ENCODE results near the gene CHST11.

CHST11 gene

DNA sequence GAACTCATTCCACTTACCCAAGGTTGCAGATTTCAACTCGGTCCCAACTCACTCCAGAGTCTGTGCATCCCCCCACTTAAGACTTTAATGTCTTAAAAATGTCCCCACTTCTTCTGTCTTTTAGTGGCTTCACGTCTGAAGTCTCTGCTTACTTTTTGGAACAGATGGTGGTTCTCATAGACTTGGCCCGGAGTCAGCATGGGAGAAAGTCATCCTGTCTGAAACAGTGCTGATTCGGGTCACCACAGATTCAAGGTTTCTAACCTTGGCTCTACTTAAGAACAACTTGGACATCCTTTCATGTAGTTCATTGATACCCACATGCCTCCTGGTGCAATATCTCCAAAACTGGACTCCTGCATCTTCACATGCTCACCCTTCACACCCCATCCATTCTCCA, 26.0 kb downstream of the CHST11 start:
- Mint-ChIP-seq H3K27me3 (no peaks in the 10 kb centered on the region), H3K27ac (peak overlapping the region; percentile 77 to 83), H3K4me1 (ENCODE audit: low read depth in 2 of 2) (peaks cover 77 to 88% of the 10 kb centered on the region in 2 donors), H3K4me3 (peak overlapping the region; percentile 13 to 53), H3K9me3 (no peaks in the 10 kb centered on the region), H3K36me3 (ENCODE audit: insufficient read depth) (peaks cover 30% of the 10 kb centered on the region)
- no peak for DNase-seq
- no peak for ATAC-seq (replicated peaks)

DNA sequence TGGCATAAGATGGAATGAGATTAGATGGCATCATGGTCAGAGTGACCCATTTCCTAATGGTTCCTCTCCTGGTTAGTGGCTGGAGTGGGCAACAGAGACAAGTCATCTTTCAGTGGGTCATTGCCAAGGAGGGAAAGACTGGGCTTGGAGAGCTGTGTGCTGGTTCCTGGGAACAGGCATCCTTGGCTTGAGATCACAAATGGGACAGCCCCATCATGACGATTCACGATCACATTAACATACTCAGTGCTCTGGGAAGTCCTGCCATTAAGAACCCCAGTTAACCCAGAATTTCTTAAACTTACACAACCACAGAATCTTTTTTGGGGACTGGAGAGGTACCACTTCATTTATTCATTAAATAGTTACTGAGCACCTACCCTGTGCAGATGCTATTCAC, 27.3 kb downstream of the CHST11 start:
- peak overlapping the region in 1 of 2 donors; percentile 53 for H3K4me3 Mint-ChIP-seq
- H3K27ac Mint-ChIP-seq: peak overlapping the region; percentile 77 to 83
- H3K4me1 Mint-ChIP-seq (ENCODE audit: low read depth in 2 of 2): peaks cover 76 to 88% of the 10 kb centered on the region in 2 donors
- ATAC-seq (replicated peaks) (no peak), DNase-seq (no peak)
- H3K9me3 Mint-ChIP-seq: no peaks in the 10 kb centered on the region
- no peaks in the 10 kb centered on the region for H3K27me3 Mint-ChIP-seq
- peaks cover 32% of the 10 kb centered on the region for H3K36me3 Mint-ChIP-seq (ENCODE audit: insufficient read depth)

GRCh38 chr12:104485651-104486362, 29.1 kb downstream of the CHST11 start:
- ATAC-seq (replicated peaks) (peak; percentile 94), DNase-seq (peak in 2 of 3 experiments; percentile 29 to 30)
- H3K9me3 Mint-ChIP-seq: no peaks in the 10 kb centered on the region
- H3K27me3 Mint-ChIP-seq: no peaks in the 10 kb centered on the region
- H3K27ac Mint-ChIP-seq: peak overlapping the region; percentile 81 to 83
- peaks cover 77 to 88% of the 10 kb centered on the region in 2 donors for H3K4me1 Mint-ChIP-seq (ENCODE audit: low read depth in 2 of 2)
- peak overlapping the region; percentile 52 to 58 for H3K4me3 Mint-ChIP-seq
- peaks cover 25% of the 10 kb centered on the region for H3K36me3 Mint-ChIP-seq (ENCODE audit: insufficient read depth)

DNA sequence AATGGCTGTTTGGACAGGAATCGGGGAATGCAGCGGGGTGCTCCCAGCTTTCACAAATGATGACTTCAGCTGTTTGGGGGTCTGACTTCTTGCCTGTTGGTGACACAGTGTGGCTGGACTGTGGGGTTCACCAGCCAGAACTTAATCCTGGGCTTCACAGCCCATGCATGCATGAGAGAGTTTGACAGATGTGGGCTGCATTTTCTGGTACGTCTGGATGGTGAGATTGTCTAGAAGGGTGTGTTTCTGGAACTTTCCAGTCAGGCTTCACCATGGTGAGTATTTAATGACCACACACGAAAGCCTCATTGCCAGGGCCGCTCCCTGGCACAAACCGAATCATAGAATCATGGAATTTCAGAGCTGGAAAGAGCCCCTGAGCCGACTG, 29.6 kb downstream of the CHST11 start:
- Mint-ChIP-seq H3K4me3 (peak overlapping the region; percentile 52 to 58), H3K4me1 (ENCODE audit: low read depth in 2 of 2) (peaks cover 75 to 94% of the 10 kb centered on the region in 2 donors), H3K27ac (peak overlapping the region; percentile 70 to 83), H3K36me3 (ENCODE audit: insufficient read depth) (peaks cover 22% of the 10 kb centered on the region), H3K9me3 (no peaks in the 10 kb centered on the region), H3K27me3 (no peaks in the 10 kb centered on the region)
- DNase-seq (no peak), ATAC-seq (replicated peaks) (no peak)

GRCh38 chr12:104486943-104487819, 30.4 kb downstream of the CHST11 start:
- ATAC-seq (replicated peaks): no peak
- Mint-ChIP-seq H3K9me3 (no peaks in the 10 kb centered on the region), H3K36me3 (ENCODE audit: insufficient read depth) (peaks cover 23% of the 10 kb centered on the region), H3K27ac (peak overlapping the region; percentile 68 to 74), H3K4me3 (no peak overlapping the region), H3K4me1 (ENCODE audit: low read depth in 2 of 2) (peaks cover 74 to 94% of the 10 kb centered on the region in 2 donors), H3K27me3 (no peaks in the 10 kb centered on the region)
- no peak for DNase-seq

DNA sequence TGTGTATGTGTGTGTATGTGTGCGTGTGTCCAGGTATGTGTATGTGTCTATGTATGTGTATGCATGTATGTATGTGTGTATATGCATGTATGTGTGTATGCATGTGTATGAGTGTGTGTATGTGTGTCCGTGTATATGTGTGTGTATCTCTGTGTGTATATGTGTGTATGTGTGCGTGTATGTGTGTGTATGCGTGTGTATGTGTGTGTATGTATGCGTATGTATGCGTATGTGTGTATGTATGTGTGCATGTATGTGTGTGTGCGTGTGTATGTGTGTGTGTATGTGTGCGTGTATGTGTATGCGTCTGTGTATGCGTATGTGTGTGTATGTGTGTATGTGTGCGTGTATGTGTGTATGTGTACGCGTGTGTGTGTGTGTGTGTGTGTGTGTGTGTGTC, 31.6 kb downstream of the CHST11 start:
- Mint-ChIP-seq H3K27ac (peak overlapping the region; percentile 44 to 74), H3K27me3 (no peaks in the 10 kb centered on the region), H3K36me3 (ENCODE audit: insufficient read depth) (peaks cover 26% of the 10 kb centered on the region), H3K4me3 (peak overlapping the region in 1 of 2 donors; percentile 20), H3K4me1 (ENCODE audit: low read depth in 2 of 2) (peaks cover 71 to 94% of the 10 kb centered on the region in 2 donors), H3K9me3 (no peaks in the 10 kb centered on the region)
- no peak for DNase-seq
- no peak for ATAC-seq (replicated peaks)

DNA sequence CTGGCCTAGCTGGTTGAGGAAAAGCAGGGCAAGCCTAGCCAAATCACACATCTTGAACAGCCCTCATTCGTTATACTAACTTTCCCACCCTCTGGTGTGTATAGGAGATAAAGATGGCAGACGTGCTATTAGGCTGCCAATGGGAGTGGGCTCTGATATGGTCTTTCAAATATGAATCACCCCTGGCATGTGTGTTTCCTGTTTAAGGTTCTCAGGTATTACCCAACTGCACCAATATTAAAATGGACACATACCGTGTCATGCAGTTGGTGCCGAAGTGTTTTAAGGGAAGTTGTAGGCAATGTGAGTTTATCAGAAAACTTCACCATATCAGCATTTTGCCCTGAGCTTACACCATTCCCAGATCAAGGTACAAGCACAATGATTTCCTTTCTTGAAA, 33.4 kb downstream of the CHST11 start:
- H3K9me3 Mint-ChIP-seq: no peaks in the 10 kb centered on the region
- H3K4me3 Mint-ChIP-seq: peak overlapping the region; percentile 16 to 60
- peak overlapping the region; percentile 88 to 90 for H3K27ac Mint-ChIP-seq
- H3K27me3 Mint-ChIP-seq: no peaks in the 10 kb centered on the region
- peaks cover 22% of the 10 kb centered on the region for H3K36me3 Mint-ChIP-seq (ENCODE audit: insufficient read depth)
- H3K4me1 Mint-ChIP-seq (ENCODE audit: low read depth in 2 of 2): peaks cover 67 to 90% of the 10 kb centered on the region in 2 donors
- DNase-seq: no peak
- ATAC-seq (replicated peaks): no peak

GRCh38 chr12:104490850-104491249, 34.1 kb downstream of the CHST11 start:
- Mint-ChIP-seq H3K27me3 (no peaks in the 10 kb centered on the region), H3K27ac (peak overlapping the region; percentile 88 to 90), H3K4me1 (ENCODE audit: low read depth in 2 of 2) (peaks cover 62 to 87% of the 10 kb centered on the region in 2 donors), H3K36me3 (ENCODE audit: insufficient read depth) (peaks cover 22% of the 10 kb centered on the region), H3K4me3 (peak overlapping the region; percentile 16 to 60), H3K9me3 (no peaks in the 10 kb centered on the region)
- no peak for DNase-seq
- ATAC-seq (replicated peaks): no peak

DNA sequence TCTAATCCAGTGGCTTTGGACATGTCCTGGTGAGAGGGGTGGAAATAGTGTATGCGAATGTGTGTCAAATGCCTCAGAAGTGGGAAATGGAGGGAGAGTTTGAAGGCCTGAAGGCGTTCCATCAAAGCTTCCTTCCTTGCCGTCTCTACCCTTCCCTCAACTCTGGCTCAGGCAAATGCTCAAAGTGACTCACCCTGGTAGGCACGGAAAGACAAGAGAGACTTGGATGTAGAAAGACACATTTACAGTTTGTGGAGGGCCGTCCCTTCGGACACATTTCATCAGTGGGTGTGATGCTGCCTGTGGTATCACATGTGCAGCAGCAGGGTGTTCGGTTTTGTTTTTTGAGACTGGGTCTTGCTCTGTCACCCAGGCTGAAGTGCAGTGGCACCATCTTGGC, 36.7 kb downstream of the CHST11 start:
- Mint-ChIP-seq H3K27ac (peak overlapping the region; percentile 92 to 98), H3K9me3 (no peaks in the 10 kb centered on the region), H3K4me3 (peak overlapping the region; percentile 31 to 88), H3K27me3 (no peaks in the 10 kb centered on the region), H3K36me3 (ENCODE audit: insufficient read depth) (peaks cover 17% of the 10 kb centered on the region), H3K4me1 (ENCODE audit: low read depth in 2 of 2) (peaks cover 61 to 79% of the 10 kb centered on the region in 2 donors)
- ATAC-seq (replicated peaks) (no peak), DNase-seq (no peak)

DNA sequence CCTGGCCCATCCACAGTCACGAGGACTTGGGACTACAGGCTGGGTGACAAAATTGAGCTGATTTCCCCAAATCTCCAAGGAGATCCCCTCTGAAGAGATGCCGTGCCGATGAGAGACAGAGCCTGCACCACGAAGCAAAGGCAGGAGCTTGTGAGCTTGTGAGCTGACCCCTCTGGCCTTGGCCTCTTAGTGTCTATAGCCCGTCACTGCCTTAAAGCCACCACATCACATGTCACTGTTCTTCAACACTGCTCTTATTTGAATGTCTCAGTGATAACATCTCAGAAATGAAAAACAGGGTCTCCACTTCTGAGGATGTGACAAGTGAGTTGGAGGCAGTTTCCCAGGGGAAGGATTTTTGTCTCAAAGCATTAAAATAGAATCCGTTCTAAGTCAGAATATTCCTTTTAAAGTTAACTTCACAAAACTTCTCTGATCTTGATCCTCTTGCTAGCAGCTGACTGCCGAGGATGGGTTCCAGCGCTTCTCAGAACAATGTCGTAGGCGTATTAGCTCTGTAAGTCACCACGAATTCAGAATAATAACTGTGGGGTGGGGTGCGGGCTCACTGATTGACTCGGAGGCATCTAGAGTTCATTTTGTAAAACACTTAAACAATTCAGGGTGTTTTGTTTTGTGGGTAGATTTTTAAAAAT, 37.5 kb downstream of the CHST11 start:
- Mint-ChIP-seq H3K36me3 (ENCODE audit: insufficient read depth) (peaks cover 15% of the 10 kb centered on the region), H3K27me3 (no peaks in the 10 kb centered on the region), H3K9me3 (no peaks in the 10 kb centered on the region), H3K4me1 (ENCODE audit: low read depth in 2 of 2) (peaks cover 62 to 82% of the 10 kb centered on the region in 2 donors), H3K27ac (peak overlapping the region; percentile 92 to 98), H3K4me3 (peak overlapping the region; percentile 79 to 88)
- ATAC-seq (replicated peaks) (peak; percentile 59), DNase-seq (peak in 2 of 3 experiments; percentile 24 to 39)

- Mint-ChIP-seq H3K36me3 (ENCODE audit: insufficient read depth) (peaks cover 15% of the 10 kb centered on the region), H3K27me3 (no peaks in the 10 kb centered on the region), H3K4me1 (ENCODE audit: low read depth in 2 of 2) (peaks cover 65 to 82% of the 10 kb centered on the region in 2 donors), H3K4me3 (peak overlapping the region; percentile 79 to 88), H3K9me3 (no peaks in the 10 kb centered on the region), H3K27ac (peak overlapping the region; percentile 92 to 98)
- peak; percentile 51 for ATAC-seq (replicated peaks)
- DNase-seq: no peak
Observed at GRCh38 chr12:104494793-104495158, 38.0 kb downstream of the CHST11 start.

DNA sequence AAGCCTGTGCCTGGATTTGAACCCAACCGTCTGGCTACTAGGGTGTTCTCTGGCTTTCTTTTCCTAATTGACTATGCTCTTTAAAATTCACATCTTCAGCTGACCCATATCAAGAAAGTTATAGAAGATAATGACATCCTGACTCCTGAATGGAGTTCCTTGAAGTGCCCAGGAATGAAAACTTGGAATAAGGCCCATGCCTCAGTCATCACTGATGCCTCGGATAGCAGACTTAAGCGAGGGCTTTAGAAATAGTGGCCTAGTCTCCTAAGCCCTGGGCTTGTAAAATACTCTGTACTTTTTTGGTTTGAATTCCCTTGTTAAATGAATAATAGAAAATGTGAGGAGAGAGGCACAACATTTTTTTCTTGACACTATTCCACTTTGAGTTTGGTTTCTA, 39.0 kb downstream of the CHST11 start:
- peak overlapping the region in 1 of 2 donors; percentile 86 for H3K27ac Mint-ChIP-seq
- H3K36me3 Mint-ChIP-seq (ENCODE audit: insufficient read depth): peaks cover 15% of the 10 kb centered on the region
- H3K9me3 Mint-ChIP-seq: no peaks in the 10 kb centered on the region

DNA sequence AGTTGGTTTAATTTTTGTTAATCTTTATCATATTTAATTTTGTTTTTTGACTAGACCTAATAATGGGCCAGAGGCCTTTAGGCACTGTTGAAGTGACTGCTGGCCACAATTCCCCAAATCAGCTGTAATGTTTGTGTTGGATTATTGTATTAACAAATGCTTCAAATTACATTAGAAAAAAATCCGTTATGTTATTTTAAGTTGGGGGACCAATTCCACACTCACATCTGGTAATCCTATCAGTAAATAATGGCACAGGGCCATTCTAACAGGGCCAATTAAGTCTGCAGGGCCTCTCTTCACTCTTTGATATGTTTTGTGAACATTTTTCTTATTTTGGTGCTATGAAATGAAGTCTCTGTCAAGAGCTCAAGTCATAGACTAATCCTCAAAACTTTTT, 39.6 kb downstream of the CHST11 start:
- DNase-seq (no peak), ATAC-seq (replicated peaks) (no peak)
- Mint-ChIP-seq H3K36me3 (ENCODE audit: insufficient read depth) (peaks cover 14% of the 10 kb centered on the region), H3K9me3 (no peaks in the 10 kb centered on the region), H3K4me3 (peak overlapping the region in 1 of 2 donors; percentile 79), H3K27ac (peak overlapping the region; percentile 66 to 86), H3K4me1 (ENCODE audit: low read depth in 2 of 2) (peaks cover 62 to 78% of the 10 kb centered on the region in 2 donors), H3K27me3 (no peaks in the 10 kb centered on the region)

More for the DNA sequence above, 39.0 kb downstream of the CHST11 start:
- no peak for DNase-seq
- no peak for ATAC-seq (replicated peaks)
- Mint-ChIP-seq H3K4me1 (ENCODE audit: low read depth in 2 of 2) (peaks cover 63 to 82% of the 10 kb centered on the region in 2 donors), H3K27me3 (no peaks in the 10 kb centered on the region), H3K4me3 (peak overlapping the region; percentile 48 to 79)

Data from effector memory CD8-positive, alpha-beta T cell (primary cell).